Measurements from ENCODE around the gene IL1R2.
"Not testable (repeated sequence)": the region's sequence is repeated elsewhere in the genome, so short reads cannot be mapped to it uniquely, and the experiment has no call there.

IL1R2 gene

DNA sequence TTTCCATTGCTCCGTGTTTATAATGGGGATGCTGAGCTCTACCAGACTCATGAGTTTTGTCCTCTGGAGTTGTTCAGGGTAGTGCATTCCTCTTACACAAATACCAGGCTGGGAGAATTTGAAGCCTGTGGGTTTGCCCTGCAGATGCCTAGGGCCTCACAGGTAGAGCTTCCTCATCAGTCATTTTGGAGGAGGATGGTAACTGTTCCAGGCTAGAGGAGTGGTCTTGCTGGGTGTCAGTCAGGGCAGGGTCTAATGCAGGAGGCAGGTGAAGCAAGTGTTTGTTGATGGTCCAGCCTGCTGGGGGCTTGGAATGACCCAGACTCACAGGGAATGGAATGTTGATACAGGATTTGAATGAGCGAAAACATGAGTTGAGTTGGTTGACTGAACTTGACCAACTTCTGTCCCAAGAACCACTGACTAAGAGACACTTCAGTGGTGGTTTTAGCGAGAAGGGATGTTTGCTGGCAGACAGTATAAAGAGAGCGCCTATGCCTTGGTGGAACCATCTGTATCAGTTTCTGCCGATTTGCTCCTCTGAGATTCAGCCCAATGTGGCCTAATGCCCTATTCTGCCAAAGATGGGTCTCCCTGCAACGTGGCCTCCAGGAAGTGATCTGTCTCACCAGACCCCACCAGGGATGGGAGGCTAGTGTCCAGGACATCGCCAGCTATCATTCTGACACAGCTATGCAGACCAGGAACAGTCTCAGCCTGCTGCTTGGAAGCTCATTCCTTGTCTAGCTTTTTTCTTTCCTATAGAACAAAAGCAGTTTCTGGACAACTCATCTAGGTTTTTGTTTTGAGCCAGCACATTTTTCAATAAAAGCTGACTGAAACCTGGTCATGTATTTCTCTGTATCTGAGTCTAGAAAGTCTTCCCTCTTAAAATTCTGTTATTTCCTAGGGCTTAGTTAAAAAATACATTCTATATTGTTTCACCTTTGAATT is 9.3 kb downstream of the IL1R2 start:
- no peak for TF ChIP-seq POLR2AphosphoS5 (IDR thresholded peaks at IDR 0.05; ENCODE audit: low read depth)
- no peak for TF ChIP-seq SPI1 (IDR thresholded peaks at IDR 0.05; ENCODE audit: borderline replicate concordance, low read depth)
- TF ChIP-seq GABPA (IDR thresholded peaks at IDR 0.05; ENCODE audit: low read depth), result no peak
- TF ChIP-seq, protein P1, sequence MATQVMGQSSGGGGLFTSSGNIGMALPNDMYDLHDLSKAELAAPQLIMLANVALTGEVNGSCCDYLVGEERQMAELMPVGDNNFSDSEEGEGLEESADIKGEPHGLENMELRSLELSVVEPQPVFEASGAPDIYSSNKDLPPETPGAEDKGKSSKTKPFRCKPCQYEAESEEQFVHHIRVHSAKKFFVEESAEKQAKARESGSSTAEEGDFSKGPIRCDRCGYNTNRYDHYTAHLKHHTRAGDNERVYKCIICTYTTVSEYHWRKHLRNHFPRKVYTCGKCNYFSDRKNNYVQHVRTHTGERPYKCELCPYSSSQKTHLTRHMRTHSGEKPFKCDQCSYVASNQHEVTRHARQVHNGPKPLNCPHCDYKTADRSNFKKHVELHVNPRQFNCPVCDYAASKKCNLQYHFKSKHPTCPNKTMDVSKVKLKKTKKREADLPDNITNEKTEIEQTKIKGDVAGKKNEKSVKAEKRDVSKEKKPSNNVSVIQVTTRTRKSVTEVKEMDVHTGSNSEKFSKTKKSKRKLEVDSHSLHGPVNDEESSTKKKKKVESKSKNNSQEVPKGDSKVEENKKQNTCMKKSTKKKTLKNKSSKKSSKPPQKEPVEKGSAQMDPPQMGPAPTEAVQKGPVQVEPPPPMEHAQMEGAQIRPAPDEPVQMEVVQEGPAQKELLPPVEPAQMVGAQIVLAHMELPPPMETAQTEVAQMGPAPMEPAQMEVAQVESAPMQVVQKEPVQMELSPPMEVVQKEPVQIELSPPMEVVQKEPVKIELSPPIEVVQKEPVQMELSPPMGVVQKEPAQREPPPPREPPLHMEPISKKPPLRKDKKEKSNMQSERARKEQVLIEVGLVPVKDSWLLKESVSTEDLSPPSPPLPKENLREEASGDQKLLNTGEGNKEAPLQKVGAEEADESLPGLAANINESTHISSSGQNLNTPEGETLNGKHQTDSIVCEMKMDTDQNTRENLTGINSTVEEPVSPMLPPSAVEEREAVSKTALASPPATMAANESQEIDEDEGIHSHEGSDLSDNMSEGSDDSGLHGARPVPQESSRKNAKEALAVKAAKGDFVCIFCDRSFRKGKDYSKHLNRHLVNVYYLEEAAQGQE (IDR thresholded peaks at IDR 0.05; ENCODE audit: insufficient replicate concordance, low read depth), result no peak
- TF ChIP-seq, protein P2, sequence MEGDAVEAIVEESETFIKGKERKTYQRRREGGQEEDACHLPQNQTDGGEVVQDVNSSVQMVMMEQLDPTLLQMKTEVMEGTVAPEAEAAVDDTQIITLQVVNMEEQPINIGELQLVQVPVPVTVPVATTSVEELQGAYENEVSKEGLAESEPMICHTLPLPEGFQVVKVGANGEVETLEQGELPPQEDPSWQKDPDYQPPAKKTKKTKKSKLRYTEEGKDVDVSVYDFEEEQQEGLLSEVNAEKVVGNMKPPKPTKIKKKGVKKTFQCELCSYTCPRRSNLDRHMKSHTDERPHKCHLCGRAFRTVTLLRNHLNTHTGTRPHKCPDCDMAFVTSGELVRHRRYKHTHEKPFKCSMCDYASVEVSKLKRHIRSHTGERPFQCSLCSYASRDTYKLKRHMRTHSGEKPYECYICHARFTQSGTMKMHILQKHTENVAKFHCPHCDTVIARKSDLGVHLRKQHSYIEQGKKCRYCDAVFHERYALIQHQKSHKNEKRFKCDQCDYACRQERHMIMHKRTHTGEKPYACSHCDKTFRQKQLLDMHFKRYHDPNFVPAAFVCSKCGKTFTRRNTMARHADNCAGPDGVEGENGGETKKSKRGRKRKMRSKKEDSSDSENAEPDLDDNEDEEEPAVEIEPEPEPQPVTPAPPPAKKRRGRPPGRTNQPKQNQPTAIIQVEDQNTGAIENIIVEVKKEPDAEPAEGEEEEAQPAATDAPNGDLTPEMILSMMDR (IDR thresholded peaks at IDR 0.05; ENCODE audit: insufficient read depth, low read length), result no peak
- no peak overlapping the region for H3K4me3 ChIP-seq (replicated peaks; ENCODE audit: insufficient read depth, low read length)
- no peak overlapping the region for H3K27ac ChIP-seq (replicated peaks)
- H3K27me3 ChIP-seq (ENCODE audit: insufficient read depth, poor library complexity, severe bottlenecking), result no peaks in the 10 kb centered on the region
- no peak for DNase-seq (ENCODE audit: low read depth in 1 of 2, low spot score in 1 of 2)

DNA sequence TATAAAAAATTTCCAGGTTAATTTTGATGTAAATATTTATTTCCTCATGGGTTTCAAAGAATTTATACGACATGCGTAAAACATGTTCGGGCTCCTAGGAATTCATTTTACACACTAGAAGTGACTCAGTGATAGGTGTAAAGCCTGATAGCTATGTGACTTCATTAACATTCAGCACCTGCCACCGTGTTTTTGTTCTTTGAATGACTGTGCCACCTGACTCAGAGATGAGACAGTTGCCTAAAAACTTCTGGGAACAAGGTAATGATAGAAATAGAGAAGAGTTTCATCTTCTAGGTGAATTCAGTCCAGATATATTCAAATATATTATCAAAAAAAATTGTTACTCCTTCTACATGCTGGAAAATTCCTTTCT is 10.0 kb downstream of the IL1R2 start:
- TF ChIP-seq, protein P2 (IDR thresholded peaks at IDR 0.05; ENCODE audit: insufficient read depth, low read length), result no peak
- TF ChIP-seq SPI1 (IDR thresholded peaks at IDR 0.05; ENCODE audit: borderline replicate concordance, low read depth), result no peak
- no peak for TF ChIP-seq POLR2AphosphoS5 (IDR thresholded peaks at IDR 0.05; ENCODE audit: low read depth)
- TF ChIP-seq GABPA (IDR thresholded peaks at IDR 0.05; ENCODE audit: low read depth), result no peak
- TF ChIP-seq, protein P1 (IDR thresholded peaks at IDR 0.05; ENCODE audit: insufficient replicate concordance, low read depth), result no peak
- Histone ChIP-seq H3K27ac (replicated peaks) (no peak overlapping the region), H3K27me3 (ENCODE audit: insufficient read depth, poor library complexity, severe bottlenecking) (no peaks in the 10 kb centered on the region), H3K4me3 (replicated peaks; ENCODE audit: insufficient read depth, low read length) (no peak overlapping the region)
- DNase-seq (ENCODE audit: low read depth in 1 of 2, low spot score in 1 of 2), result no peak

DNA sequence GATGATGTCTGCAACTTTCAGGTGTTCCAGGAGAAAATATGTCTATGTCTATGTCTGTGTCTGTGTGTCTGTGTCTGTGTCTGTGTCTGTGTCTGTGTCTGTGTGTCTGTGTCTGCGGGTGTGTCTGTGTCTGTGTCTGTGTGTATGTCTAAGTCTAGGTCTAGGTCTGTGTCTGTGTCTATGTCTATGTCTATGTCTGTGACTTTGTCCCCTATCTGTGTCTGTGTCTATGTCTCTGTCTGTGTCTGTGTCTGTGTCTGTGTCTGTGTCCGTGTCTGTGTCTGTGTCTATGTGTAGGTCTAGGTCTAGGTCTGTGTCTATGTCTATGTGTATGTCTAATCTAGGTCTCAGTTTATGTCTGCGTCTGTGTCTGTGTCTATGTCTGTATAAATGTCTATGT is 10.5 kb downstream of the IL1R2 start:
- Histone ChIP-seq H3K27ac (replicated peaks) (no peak overlapping the region), H3K27me3 (ENCODE audit: insufficient read depth, poor library complexity, severe bottlenecking) (no peaks in the 10 kb centered on the region), H3K4me3 (replicated peaks; ENCODE audit: insufficient read depth, low read length) (no peak overlapping the region)
- TF ChIP-seq, protein P2 (IDR thresholded peaks at IDR 0.05; ENCODE audit: insufficient read depth, low read length), result no peak
- TF ChIP-seq GABPA (IDR thresholded peaks at IDR 0.05; ENCODE audit: low read depth) (no peak), SPI1 (IDR thresholded peaks at IDR 0.05; ENCODE audit: borderline replicate concordance, low read depth) (no peak), POLR2AphosphoS5 (IDR thresholded peaks at IDR 0.05; ENCODE audit: low read depth) (no peak)
- TF ChIP-seq, protein P1 (IDR thresholded peaks at IDR 0.05; ENCODE audit: insufficient replicate concordance, low read depth), result no peak
- no peak for DNase-seq (ENCODE audit: low read depth in 1 of 2, low spot score in 1 of 2)

DNA sequence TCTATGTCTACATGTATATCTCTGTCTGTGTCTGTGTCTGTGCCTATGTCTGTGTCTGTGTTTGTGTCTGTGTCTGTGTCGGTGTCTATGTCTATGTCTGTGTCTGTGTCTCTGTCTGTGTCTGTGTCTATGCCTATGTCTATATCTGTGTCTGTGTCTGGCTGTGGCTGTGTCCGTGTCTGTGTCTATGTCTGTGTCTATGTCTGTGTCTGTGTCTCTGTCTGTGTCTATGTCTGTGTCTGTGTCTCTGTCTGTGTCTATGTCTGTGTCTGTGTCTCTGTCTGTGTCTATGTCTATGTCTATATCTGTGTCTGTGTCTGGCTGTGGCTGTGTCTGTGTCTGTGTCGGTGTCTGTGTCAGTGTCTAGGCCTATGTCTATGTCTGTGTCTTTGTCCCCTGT is 11.1 kb downstream of the IL1R2 start:
- H3K4me3 ChIP-seq (replicated peaks; ENCODE audit: insufficient read depth, low read length); H3K27ac ChIP-seq (replicated peaks); DNase-seq (ENCODE audit: low read depth in 1 of 2, low spot score in 1 of 2); H3K27me3 ChIP-seq (ENCODE audit: insufficient read depth, poor library complexity, severe bottlenecking): not testable (repeated sequence)

Measured in HL-60 (cell line).